Superior temporal gyrus (tissue), 1 donor: ENCODE measurements around the gene RPP14.

Source experiments
- DNase-seq: peaks from one replicate; pipeline ENCODE4 v3.0.0-alpha.2; 2016; ENCODE audit errors: extremely low spot score

Gene RPP14

GRCh38 chr3:58291671-58292338 is 14.2 kb upstream of the RPP14 start:
- no peak for DNase-seq

GRCh38 chr3:58292866-58293265 is 13.2 kb upstream of the RPP14 start:
- no peak for DNase-seq

GRCh38 chr3:58293516-58293915 is 12.5 kb upstream of the RPP14 start:
- peak; percentile 75 for DNase-seq

- DNase-seq = peak; percentile 95
Observed at GRCh38 chr3:58296269-58296668, 9.8 kb upstream of the RPP14 start.

GRCh38 chr3:58296843-58297242 is 9.2 kb upstream of the RPP14 start:
- peak; percentile 24 for DNase-seq

- DNase-seq = no peak
Observed at GRCh38 chr3:58298190-58298589, 7.9 kb upstream of the RPP14 start.

- DNase-seq = peak; percentile 14
Observed at GRCh38 chr3:58299075-58299474, 7.0 kb upstream of the RPP14 start.

GRCh38 chr3:58299839-58300516 is 6.1 kb upstream of the RPP14 start:
- peak; percentile 77 for DNase-seq

GRCh38 chr3:58307639-58308215 is 1.7 kb downstream of the RPP14 start:
- peak; percentile 44 for DNase-seq

GRCh38 chr3:58308728-58309127 is 2.7 kb downstream of the RPP14 start:
- peak; percentile 38 for DNase-seq

GRCh38 chr3:58317811-58318210 is 11.8 kb downstream of the RPP14 start:
- DNase-seq = no peak

GRCh38 chr3:58321791-58322190 is 15.7 kb downstream of the RPP14 start:
- no peak for DNase-seq

- no peak for DNase-seq
Observed at GRCh38 chr3:58322793-58323192, 16.7 kb downstream of the RPP14 start.

GRCh38 chr3:58323529-58324390 is 17.7 kb downstream of the RPP14 start:
- DNase-seq = no peak

- DNase-seq = no peak
Observed at GRCh38 chr3:58324391-58325390, 18.6 kb downstream of the RPP14 start.

GRCh38 chr3:58325525-58325992 is 19.5 kb downstream of the RPP14 start:
- DNase-seq = no peak

GRCh38 chr3:58326267-58326900 is 20.3 kb downstream of the RPP14 start:
- DNase-seq = no peak

- DNase-seq = no peak
Observed at GRCh38 chr3:58329150-58329921, 23.3 kb downstream of the RPP14 start.

- DNase-seq = no peak
Observed at GRCh38 chr3:58329922-58330413, 23.9 kb downstream of the RPP14 start.
